ENCODE data around the gene NXF1. TPM values are rescaled to one million over a fixed set of nuclear protein-coding genes. Genes with fewer than 3 reads are reported as not detected.

NXF1 gene
- 10 to 100 TPM; 70.8 to 83.6 TPM for total RNA-seq

GRCh38 chr11:62805076-62805892 lies at the start of gene NXF1:
TSS of gene NXF1 (minus strand) at chr11:62805440. CDS start at chr11:62805356, 84 bp downstream.
- Mint-ChIP-seq H3K9me3 (no peaks in the 10 kb centered on the region), H3K36me3 (peaks cover 39% of the 10 kb centered on the region), H3K4me1 (ENCODE audit: low read depth) (peaks cover 34% of the 10 kb centered on the region), H3K4me3 (peak within 1 kb of the TSS; percentile 99), H3K27me3 (no peaks in the 10 kb centered on the region), H3K27ac (peak within 1 kb of the TSS; percentile 99)
- intact Hi-C loops (cut with micrococcal nuclease) = loop anchor here (1.0 to 2.0 kb wide), 8 partner anchors 18 to 96 kb away; partner anchors contain the start of genes HNRNPUL2, TMEM179B and ZBTB3
- DNase-seq = peak; percentile 96
- ChIA-PET POLR2A (interaction anchor here (0.7 to 3.6 kb wide), 20 partner anchors 8 to 248 kb away, joined by 3 to 39 read pairs (median 5); partner anchors contain the start of genes HNRNPUL2, SLC3A2, STX5 and TAF6L), CTCF (interaction anchor here (0.9 to 2.5 kb wide), 8 partner anchors 10 to 193 kb away, joined by 3 to 16 read pairs (median 6); partner anchors contain the start of gene TMEM179B)

- H3K4me3 Mint-ChIP-seq = peak overlapping the region; percentile 95
- intact Hi-C loops (cut with micrococcal nuclease) = no loop called here
These were observed 49.0 kb upstream of the NXF1 start for GRCh38 chr11:62854013-62854824.

GRCh38 chr11:62853279-62853965 lies 48.2 kb upstream of the NXF1 start:
- H3K36me3 Mint-ChIP-seq = peaks cover 57% of the 10 kb centered on the region
- H3K4me3 Mint-ChIP-seq = peak overlapping the region; percentile 95
- H3K27me3 Mint-ChIP-seq = peaks cover 3% of the 10 kb centered on the region
- DNase-seq = peak; percentile 49
- ChIA-PET POLR2A (interaction anchor here (1.0 to 9.9 kb wide), 14 partner anchors 11 to 262 kb away, joined by 3 to 443 read pairs (median 31); partner anchors contain the start of genes C11orf98, CSKMT, HNRNPUL2 and LBHD1), CTCF (interaction anchor here (1.3 to 6.0 kb wide), 4 partner anchors 12 to 66 kb away, joined by 3 to 56 read pairs (median 18); partner anchors contain the start of genes SLC3A2 and TMEM179B)
- no peaks in the 10 kb centered on the region for H3K9me3 Mint-ChIP-seq
- H3K4me1 Mint-ChIP-seq (ENCODE audit: low read depth) = peaks cover 42% of the 10 kb centered on the region
- intact Hi-C loops (cut with micrococcal nuclease) = no loop called here
- peak overlapping the region; percentile 94 for H3K27ac Mint-ChIP-seq

More at GRCh38 chr11:62854013-62854824, 49.0 kb upstream of the NXF1 start:
- Mint-ChIP-seq H3K27ac (peak overlapping the region; percentile 94), H3K9me3 (no peaks in the 10 kb centered on the region), H3K27me3 (peaks cover 3% of the 10 kb centered on the region), H3K36me3 (peaks cover 57% of the 10 kb centered on the region), H3K4me1 (ENCODE audit: low read depth) (peaks cover 46% of the 10 kb centered on the region)
- ChIA-PET CTCF (interaction anchor here (1.3 to 6.0 kb wide), 4 partner anchors 13 to 67 kb away, joined by 3 to 56 read pairs (median 18); partner anchors contain the start of genes SLC3A2 and TMEM179B), POLR2A (interaction anchor here (0.6 to 9.9 kb wide), 20 partner anchors 11 to 263 kb away, joined by 3 to 443 read pairs (median 16); partner anchors contain the start of genes C11orf98, CSKMT, HNRNPUL2 and LBHD1)
- DNase-seq = no peak

- Mint-ChIP-seq H3K27me3 (peaks cover 3% of the 10 kb centered on the region), H3K4me3 (peak overlapping the region; percentile 95), H3K36me3 (peaks cover 50% of the 10 kb centered on the region), H3K9me3 (no peaks in the 10 kb centered on the region), H3K27ac (peak overlapping the region; percentile 94), H3K4me1 (ENCODE audit: low read depth) (peaks cover 35% of the 10 kb centered on the region)
- CTCF ChIA-PET = interaction anchor here (0.8 to 6.0 kb wide), 3 partner anchors 9 to 66 kb away, joined by 3 to 56 read pairs (median 10); partner anchors contain the start of genes SLC3A2 and TMEM179B
- intact Hi-C loops (cut with micrococcal nuclease) = no loop called here
- DNase-seq = no peak
- POLR2A ChIA-PET = interaction anchor here (0.6 to 9.9 kb wide), 7 partner anchors 11 to 208 kb away, joined by 3 to 443 read pairs (median 11); partner anchors contain the start of genes C11orf98, CSKMT, LBHD1 and SLC3A2
These were observed 47.4 kb upstream of the NXF1 start for GRCh38 chr11:62852523-62853188.

DNA sequence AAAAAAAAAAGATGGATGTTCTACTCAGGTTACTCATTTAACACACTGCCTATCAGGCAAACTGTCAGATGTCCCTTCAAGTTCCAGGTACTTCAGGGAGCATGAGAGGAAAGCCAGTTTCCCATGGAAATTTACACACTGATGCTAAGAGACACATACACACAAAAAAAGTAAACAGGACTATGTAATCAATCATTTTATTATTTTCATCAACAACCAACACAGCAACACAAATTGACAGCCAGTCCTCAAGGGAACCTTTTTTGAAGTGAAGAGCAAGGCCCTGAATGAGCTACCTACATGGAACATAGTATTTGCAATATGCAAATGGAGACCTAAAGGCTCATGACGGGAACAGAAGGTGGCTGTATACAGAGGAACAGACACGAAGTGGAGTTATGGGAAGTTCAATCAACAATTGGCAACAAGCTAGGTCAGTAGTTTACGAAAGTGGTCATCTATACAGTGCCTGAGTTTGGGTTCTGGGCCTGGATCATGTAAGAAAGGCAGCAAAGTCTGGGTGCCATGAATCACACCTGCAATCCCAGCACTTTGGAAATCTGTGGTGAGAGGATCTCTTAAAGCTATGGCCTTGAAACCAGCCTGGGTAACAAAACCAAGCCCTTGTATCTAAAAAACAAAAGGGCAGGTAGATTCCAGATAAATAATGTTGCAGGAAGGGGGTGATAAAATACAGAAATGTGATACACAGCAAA lies 46.7 kb upstream of the NXF1 start:
- DNase-seq = no peak
- peak overlapping the region; percentile 95 for H3K4me3 Mint-ChIP-seq
- H3K27me3 Mint-ChIP-seq = peaks cover 3% of the 10 kb centered on the region
- peak overlapping the region; percentile 94 for H3K27ac Mint-ChIP-seq
- no peaks in the 10 kb centered on the region for H3K9me3 Mint-ChIP-seq
- peaks cover 45% of the 10 kb centered on the region for H3K36me3 Mint-ChIP-seq
- intact Hi-C loops (cut with micrococcal nuclease) = no loop called here
- peaks cover 28% of the 10 kb centered on the region for H3K4me1 Mint-ChIP-seq (ENCODE audit: low read depth)
- POLR2A ChIA-PET = interaction anchor here (0.6 to 9.9 kb wide), 10 partner anchors 10 to 207 kb away, joined by 3 to 443 read pairs (median 3); partner anchors contain the start of genes LBHD1, SLC3A2, STX5 and TEX54
- CTCF ChIA-PET = interaction anchor here (0.8 to 3.1 kb wide), 4 partner anchors 10 to 65 kb away, joined by 3 to 14 read pairs (median 4); partner anchors contain the start of genes SLC3A2 and TMEM179B

DNA sequence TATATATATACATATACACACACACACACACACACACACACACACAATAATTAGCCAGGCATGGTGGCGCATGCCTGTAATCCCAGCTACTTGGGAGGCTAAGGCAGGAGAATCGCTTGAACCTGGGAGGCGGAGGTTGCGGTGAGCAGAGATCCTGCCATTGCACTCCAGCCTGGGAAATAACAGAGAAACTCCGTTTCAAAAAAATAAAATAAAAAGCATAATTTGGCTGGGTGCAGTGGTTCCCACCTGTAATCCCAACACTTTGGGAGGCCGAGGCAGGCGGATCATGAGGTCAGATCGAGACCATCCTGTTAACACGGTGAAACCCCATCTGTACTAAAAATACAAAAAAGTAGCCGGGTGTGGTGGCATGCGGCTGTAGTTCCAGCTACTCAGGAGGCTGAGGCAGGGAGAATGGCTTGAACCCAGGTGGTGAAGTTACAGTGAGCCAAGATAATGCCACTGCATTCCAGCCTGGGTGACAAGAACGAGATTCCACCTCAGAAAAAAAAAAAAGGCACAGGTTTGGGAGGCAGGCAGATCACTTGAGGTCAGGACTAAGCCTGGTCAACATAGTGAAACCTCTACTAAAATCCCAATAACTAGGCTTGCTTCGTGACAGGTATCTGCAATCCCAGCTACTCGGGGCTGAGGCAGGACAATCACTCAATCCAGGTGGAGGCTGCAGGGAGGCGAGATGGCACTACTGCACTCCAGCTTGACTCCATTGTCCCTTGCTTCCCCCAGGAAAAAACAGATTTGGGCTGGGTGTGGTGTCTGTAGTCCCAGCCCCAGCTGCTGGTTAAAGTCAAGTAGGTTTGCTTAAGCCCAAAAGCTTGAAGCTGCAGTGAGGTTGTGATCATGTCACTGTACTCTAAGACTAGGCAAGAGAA lies 45.9 kb upstream of the NXF1 start:
- DNase-seq = no peak
- intact Hi-C loops (cut with micrococcal nuclease) = no loop called here
- ChIA-PET POLR2A (interaction anchor here (0.6 to 9.9 kb wide), 11 partner anchors 9 to 181 kb away, joined by 3 to 443 read pairs (median 3); partner anchors contain the start of genes LBHD1, SLC3A2, STX5 and TEX54), CTCF (interaction anchor here (0.8 to 3.1 kb wide), 4 partner anchors 10 to 64 kb away, joined by 3 to 14 read pairs (median 4); partner anchors contain the start of genes SLC3A2 and TMEM179B)
- H3K4me1 Mint-ChIP-seq (ENCODE audit: low read depth) = peaks cover 27% of the 10 kb centered on the region
- H3K36me3 Mint-ChIP-seq = peaks cover 45% of the 10 kb centered on the region
- peak overlapping the region; percentile 95 for H3K4me3 Mint-ChIP-seq
- H3K27me3 Mint-ChIP-seq = peaks cover 3% of the 10 kb centered on the region
- peak overlapping the region; percentile 94 for H3K27ac Mint-ChIP-seq
- no peaks in the 10 kb centered on the region for H3K9me3 Mint-ChIP-seq

- Mint-ChIP-seq H3K4me1 (ENCODE audit: low read depth) (peaks cover 14% of the 10 kb centered on the region), H3K4me3 (no peak overlapping the region), H3K36me3 (peaks cover 13% of the 10 kb centered on the region), H3K9me3 (no peaks in the 10 kb centered on the region), H3K27me3 (no peaks in the 10 kb centered on the region), H3K27ac (no peak overlapping the region)
- CTCF ChIA-PET = interaction anchor here (1.0 kb wide), 1 partner anchor 62 kb away, joined by 3 read pairs; no protein-coding TSS in a partner anchor
- no peak for DNase-seq
- POLR2A ChIA-PET = interaction anchor here (0.5 to 1.0 kb wide), 4 partner anchors 8 to 249 kb away, joined by 3 read pairs; no protein-coding TSS in a partner anchor
- intact Hi-C loops (cut with micrococcal nuclease) = no loop called here
These were observed 42.6 kb upstream of the NXF1 start for GRCh38 chr11:62847767-62848314.

- ChIA-PET CTCF (no interaction called here), POLR2A (no interaction called here)
- Mint-ChIP-seq H3K4me1 (ENCODE audit: low read depth) (peaks cover 3% of the 10 kb centered on the region), H3K9me3 (no peaks in the 10 kb centered on the region), H3K27ac (no peak overlapping the region), H3K4me3 (no peak overlapping the region), H3K36me3 (no peaks in the 10 kb centered on the region), H3K27me3 (no peaks in the 10 kb centered on the region)
- intact Hi-C loops (cut with micrococcal nuclease) = no loop called here
- DNase-seq = no peak
These were observed 40.9 kb upstream of the NXF1 start for GRCh38 chr11:62846177-62846576.

- Mint-ChIP-seq H3K36me3 (peaks cover 4% of the 10 kb centered on the region), H3K4me1 (ENCODE audit: low read depth) (peaks cover 8% of the 10 kb centered on the region), H3K4me3 (no peak overlapping the region), H3K27me3 (no peaks in the 10 kb centered on the region), H3K9me3 (no peaks in the 10 kb centered on the region), H3K27ac (no peak overlapping the region)
- ChIA-PET CTCF (interaction anchor here (0.6 kb wide), 1 partner anchor 111 kb away, joined by 3 read pairs; no protein-coding TSS in a partner anchor), POLR2A (interaction anchor here (0.6 to 7.0 kb wide), 2 partner anchors 9 to 71 kb away, joined by 4 to 443 read pairs; no protein-coding TSS in a partner anchor)
- intact Hi-C loops (cut with micrococcal nuclease) = loop anchor here (5.0 kb wide), 2 partner anchors 232 to 287 kb away; partner anchors contain the start of genes EML3 and ROM1
- DNase-seq = no peak
These were observed 38.9 kb upstream of the NXF1 start for GRCh38 chr11:62844154-62844553.
